Calu3 (cell line): Measurements from ENCODE around the gene DNAJA2. TPM values are rescaled to one million over a fixed set of nuclear protein-coding genes. Genes with fewer than 3 reads are reported as not detected.

ENCODE experiments used
- BruUV-seq: library from RNA; stranded (reverse); fragments of 400-500 nt; replicated peaks from 2 replicates; lab custom pipeline; 2021; lab: Mats Ljungman, UMichigan
- CTCF ChIA-PET: fragments of 300-600 bp; sonication (Branson Sonifier 250); formaldehyde crosslinking; loops from one replicate; lab custom pipeline; 2022; ENCODE audit warnings: antibody characterized with exemption; lab: Charles Lee
- DNase-seq: peaks from one replicate; pipeline ENCODE4 v3.0.0; 2022
- H3K27ac Mint-ChIP-seq: one replicate; pipeline ENCODE4 v1.8.0; 2022; ENCODE audit warnings: mixed read lengths; ENCODE audit not compliant: unreplicated experiment
- H3K27me3 Mint-ChIP-seq: one replicate; pipeline ENCODE4 v1.8.0; 2022; ENCODE audit warnings: mixed read lengths; ENCODE audit not compliant: unreplicated experiment
- H3K36me3 Mint-ChIP-seq: one replicate; pipeline ENCODE4 v1.8.0; 2022; ENCODE audit warnings: mild to moderate bottlenecking, moderate library complexity, mixed read lengths; ENCODE audit not compliant: insufficient read depth, unreplicated experiment
- H3K4me1 Mint-ChIP-seq: one replicate; pipeline ENCODE4 v1.8.0; 2022; ENCODE audit warnings: mild to moderate bottlenecking, low read depth, mixed read lengths; ENCODE audit not compliant: unreplicated experiment
- H3K4me3 Mint-ChIP-seq: one replicate; pipeline ENCODE4 v1.8.0; 2022; ENCODE audit warnings: mild to moderate bottlenecking, low read depth, moderate library complexity, mixed read lengths; ENCODE audit not compliant: unreplicated experiment
- H3K9me3 Mint-ChIP-seq: one replicate; pipeline ENCODE4 v1.8.0; 2022; ENCODE audit warnings: low read depth, mixed read lengths; ENCODE audit not compliant: unreplicated experiment
- CTCF ChIP-seq: fragments of 200-600 bp; IDR thresholded peaks from one replicate; pipeline ENCODE4 v1.8.0; 2022; ENCODE audit warnings: antibody characterized with exemption; ENCODE audit not compliant: unreplicated experiment
- intact Hi-C: fragments of 100-400 bp; cut with micrococcal nuclease; formaldehyde crosslinking; loops from one replicate; pipeline ENCODE4 v1.10.0; 2022; ENCODE audit not compliant: unreplicated experiment
- total RNA-seq: library from RNA; stranded (reverse); gene quantifications from 2 replicates; pipeline ENCODE4 v1.2.3, GENCODE V29; 2022

The DNAJA2 gene
- total RNA-seq, 1 experiment from 2014 or later: 76.8 TPM

- CTCF ChIA-PET: no interaction called here
- Mint-ChIP-seq H3K36me3 (peaks cover 64% of the 10 kb centered on the region), H3K4me3 (no peak overlapping the region), H3K4me1 (peaks cover 9% of the 10 kb centered on the region), H3K27me3 (no peaks in the 10 kb centered on the region), H3K27ac (no peak overlapping the region), H3K9me3 (no peaks in the 10 kb centered on the region)
- no TSS peak for BruUV-seq
- DNase-seq: no peak
- no peak for TF ChIP-seq CTCF
- intact Hi-C loops: no loop called here
These were observed 61.8 kb downstream of the DNAJA2 start for GRCh38 chr16:46911650-46912049.

DNA sequence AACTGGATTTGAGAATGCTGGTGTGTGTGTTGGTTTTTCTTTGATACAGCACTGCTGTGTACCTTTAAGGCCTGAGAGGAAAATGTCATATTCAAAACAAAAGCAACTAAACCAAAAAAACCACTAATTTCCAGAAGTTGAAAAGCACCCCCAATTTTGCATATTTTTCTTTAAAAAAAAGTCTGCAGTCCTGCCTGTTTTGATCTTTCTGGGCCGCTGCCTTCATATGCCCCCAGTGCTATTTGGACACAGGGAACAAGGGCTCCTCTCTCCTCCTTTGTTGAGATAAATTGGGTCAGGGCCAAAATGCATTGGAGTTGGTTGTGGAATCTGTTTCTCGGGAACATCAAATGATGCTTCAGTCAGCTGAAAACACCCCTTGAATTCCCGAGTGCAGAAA, 62.4 kb downstream of the DNAJA2 start:
- H3K4me3 Mint-ChIP-seq: no peak overlapping the region
- no peaks in the 10 kb centered on the region for H3K27me3 Mint-ChIP-seq
- H3K4me1 Mint-ChIP-seq: peaks cover 9% of the 10 kb centered on the region
- no peak for DNase-seq
- no TSS peak for BruUV-seq
- CTCF ChIA-PET: interaction anchor here (1.1 kb wide), 1 partner anchor 27 kb away, joined by 3 read pairs; the partner anchor contains the start of gene GPT2
- no peaks in the 10 kb centered on the region for H3K9me3 Mint-ChIP-seq
- TF ChIP-seq CTCF: no peak
- intact Hi-C loops: no loop called here
- no peak overlapping the region for H3K27ac Mint-ChIP-seq
- peaks cover 70% of the 10 kb centered on the region for H3K36me3 Mint-ChIP-seq

- Mint-ChIP-seq H3K27me3 (no peaks in the 10 kb centered on the region), H3K4me3 (no peak overlapping the region), H3K4me1 (peaks cover 9% of the 10 kb centered on the region), H3K9me3 (no peaks in the 10 kb centered on the region), H3K36me3 (peaks cover 72% of the 10 kb centered on the region), H3K27ac (no peak overlapping the region)
- TF ChIP-seq CTCF: peak; percentile 82
- no TSS peak for BruUV-seq
- intact Hi-C loops: loop anchor here (1.0 to 5.0 kb wide), 3 partner anchors 51 to 236 kb away; no protein-coding TSS in a partner anchor
- CTCF ChIA-PET: interaction anchor here (0.6 to 1.4 kb wide), 9 partner anchors 12 to 1475 kb away, joined by 3 to 45 read pairs (median 9); no protein-coding TSS in a partner anchor
- peak; percentile 72 for DNase-seq
These were observed 64.7 kb downstream of the DNAJA2 start for GRCh38 chr16:46908540-46909372.

DNA sequence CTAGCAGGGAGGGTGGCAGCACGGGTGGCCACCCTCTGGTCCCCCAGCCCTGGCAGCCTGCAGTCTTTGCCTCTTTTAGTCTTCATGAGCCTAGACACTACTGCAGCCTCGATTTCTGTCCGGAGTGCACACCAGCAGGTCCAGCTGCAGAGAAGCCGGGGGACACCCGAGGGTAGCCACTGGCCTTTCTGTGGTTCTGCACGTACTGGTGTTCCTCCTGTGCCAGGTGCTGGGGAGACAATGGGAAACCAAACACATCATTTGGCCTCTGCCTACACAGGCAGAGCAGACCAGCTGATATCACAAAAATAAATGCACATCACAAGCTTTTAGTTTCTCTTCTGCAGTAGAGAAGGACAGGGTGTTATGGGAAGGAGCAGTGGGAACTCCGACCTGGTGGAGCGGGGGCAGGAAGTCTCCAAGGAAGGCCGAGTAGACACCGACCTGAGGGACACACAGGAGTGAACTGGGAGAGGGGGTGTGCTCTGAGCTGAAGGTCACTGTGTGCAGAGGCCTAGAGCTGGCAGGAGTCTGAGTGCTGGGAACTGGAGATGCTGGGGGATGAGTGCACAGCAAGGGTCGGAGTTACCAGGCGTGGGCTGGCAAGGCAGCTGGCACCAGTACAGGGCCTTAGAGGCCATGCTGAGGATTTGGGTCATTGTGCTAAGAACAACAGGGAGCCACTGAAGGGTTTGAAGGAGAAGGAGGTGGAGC, 66.3 kb downstream of the DNAJA2 start:
- Mint-ChIP-seq H3K27me3 (no peaks in the 10 kb centered on the region), H3K27ac (peak overlapping the region; percentile 2)

More for the DNA sequence above, 66.3 kb downstream of the DNAJA2 start:
- no peak for TF ChIP-seq CTCF
- CTCF ChIA-PET: interaction anchor here (0.5 to 1.2 kb wide), 3 partner anchors 11 to 53 kb away, joined by 3 read pairs; no protein-coding TSS in a partner anchor
- intact Hi-C loops: loop anchor here (5.0 kb wide), 1 partner anchor 235 kb away; no protein-coding TSS in a partner anchor
- no peak for DNase-seq
- Mint-ChIP-seq H3K36me3 (peaks cover 64% of the 10 kb centered on the region), H3K4me3 (no peak overlapping the region), H3K4me1 (peaks cover 9% of the 10 kb centered on the region), H3K9me3 (no peaks in the 10 kb centered on the region)
- no TSS peak for BruUV-seq
